ENCODE measurements around the gene SMIM41. TPM values are rescaled to one million over a fixed set of nuclear protein-coding genes. Genes with fewer than 3 reads are reported as not detected.

SMIM41 gene
- total RNA-seq, 1 donor from 2014 or later = 1.5 TPM

DNA sequence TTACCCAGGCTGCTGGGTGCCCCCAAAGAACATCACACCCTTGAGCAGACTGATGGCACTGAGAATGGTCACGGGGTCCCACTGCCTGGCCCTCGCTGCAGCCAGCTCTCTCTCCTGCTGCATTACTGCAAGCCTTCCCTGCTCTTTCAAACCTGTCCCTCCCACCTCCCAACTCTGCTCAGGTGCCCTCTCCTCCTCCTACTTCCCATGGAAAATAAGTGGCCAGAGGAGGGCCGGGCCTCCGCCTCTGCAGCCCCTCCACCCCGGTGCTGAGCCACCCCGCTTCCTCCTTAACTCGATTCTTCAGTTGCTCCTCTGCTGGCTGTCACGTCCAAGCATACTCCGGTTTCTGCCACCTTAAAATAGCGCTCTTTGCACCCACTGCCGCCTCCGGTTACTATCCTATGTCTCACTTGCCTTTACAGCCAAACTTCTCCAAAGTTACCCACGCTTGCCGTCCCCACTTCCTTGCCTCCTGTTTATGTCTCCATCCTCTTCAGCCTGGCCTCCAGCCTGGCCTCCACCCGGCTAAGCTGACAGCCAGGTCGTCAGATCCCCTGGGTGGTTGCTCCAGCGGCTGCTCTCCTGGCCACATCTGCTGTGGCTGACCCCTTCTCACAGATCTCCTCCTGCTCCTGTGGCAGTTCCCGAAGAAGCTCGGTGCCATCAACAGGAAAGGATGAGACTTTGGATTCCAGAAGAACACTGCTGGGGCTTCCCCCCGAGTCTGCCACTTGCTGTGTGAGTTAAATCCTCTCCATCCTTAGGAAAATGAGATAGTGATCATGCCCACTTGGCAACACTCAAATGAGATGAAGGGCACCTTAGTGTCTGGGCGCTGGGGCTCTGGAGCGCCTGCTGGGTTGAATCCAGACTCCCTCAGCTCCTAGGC, 7.7 kb downstream of the SMIM41 start:
- TF ChIP-seq, protein P1, sequence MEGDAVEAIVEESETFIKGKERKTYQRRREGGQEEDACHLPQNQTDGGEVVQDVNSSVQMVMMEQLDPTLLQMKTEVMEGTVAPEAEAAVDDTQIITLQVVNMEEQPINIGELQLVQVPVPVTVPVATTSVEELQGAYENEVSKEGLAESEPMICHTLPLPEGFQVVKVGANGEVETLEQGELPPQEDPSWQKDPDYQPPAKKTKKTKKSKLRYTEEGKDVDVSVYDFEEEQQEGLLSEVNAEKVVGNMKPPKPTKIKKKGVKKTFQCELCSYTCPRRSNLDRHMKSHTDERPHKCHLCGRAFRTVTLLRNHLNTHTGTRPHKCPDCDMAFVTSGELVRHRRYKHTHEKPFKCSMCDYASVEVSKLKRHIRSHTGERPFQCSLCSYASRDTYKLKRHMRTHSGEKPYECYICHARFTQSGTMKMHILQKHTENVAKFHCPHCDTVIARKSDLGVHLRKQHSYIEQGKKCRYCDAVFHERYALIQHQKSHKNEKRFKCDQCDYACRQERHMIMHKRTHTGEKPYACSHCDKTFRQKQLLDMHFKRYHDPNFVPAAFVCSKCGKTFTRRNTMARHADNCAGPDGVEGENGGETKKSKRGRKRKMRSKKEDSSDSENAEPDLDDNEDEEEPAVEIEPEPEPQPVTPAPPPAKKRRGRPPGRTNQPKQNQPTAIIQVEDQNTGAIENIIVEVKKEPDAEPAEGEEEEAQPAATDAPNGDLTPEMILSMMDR (IDR thresholded peaks at IDR 0.05) = no peak
- no peak for TF ChIP-seq POLR2A (IDR thresholded peaks at IDR 0.05)
- TF ChIP-seq POLR2AphosphoS5 (IDR thresholded peaks at IDR 0.05; ENCODE audit: insufficient read depth in 1 of 2, low read depth in 1 of 2) = no peak
- Histone ChIP-seq H3K9me3 (no peaks in the 10 kb centered on the region), H3K27ac (no peak overlapping the region), H3K4me1 (peaks cover 13% of the 10 kb centered on the region), H3K27me3 (no peaks in the 10 kb centered on the region), H3K4me3 (no peak overlapping the region), H3K36me3 (no peaks in the 10 kb centered on the region)
- no peak for DNase-seq (ENCODE audit: extremely low spot score in 2 of 2)
- intact Hi-C loops (cut with DNase I) = no loop called here

DNA sequence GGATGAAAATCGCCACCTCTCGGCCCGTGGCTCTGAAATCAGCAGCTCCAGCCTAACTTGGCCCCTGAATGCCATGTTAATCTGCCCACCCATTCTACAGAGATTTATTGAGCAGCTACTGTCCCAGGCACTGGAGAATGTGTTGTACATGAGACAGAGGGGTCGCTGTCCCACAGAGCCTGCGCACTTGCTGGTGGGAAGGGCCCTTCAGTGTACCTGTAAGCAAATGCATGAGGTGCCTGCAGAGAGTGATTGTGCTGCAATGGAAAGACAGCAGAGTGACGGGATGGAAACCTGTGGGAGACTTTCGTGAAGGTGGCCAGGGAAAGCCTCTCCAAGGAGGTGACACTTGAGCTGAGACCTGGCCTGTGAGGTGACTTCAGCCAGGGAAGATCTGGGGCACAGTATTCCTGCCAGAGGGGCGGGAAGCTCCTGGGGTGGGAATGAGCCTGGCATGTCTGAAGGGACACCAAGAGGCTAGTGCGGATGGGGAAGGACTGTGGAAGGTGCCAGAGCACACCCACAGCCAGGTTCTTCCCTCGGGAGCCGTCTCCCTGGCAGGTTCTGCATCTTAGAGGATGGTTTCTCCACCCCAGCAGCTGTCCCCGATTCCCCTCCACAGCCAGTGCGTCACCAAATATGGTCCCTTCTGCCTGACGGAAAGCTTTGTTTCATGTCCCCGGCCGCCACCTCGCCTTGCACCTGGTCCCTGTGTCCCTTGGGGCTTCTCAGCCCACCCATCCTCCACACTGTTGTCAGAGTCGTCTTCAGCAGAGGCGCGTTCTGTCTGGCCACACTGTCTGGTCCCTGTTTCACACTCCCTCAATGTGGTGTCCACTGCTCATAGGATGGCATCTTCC, 8.7 kb downstream of the SMIM41 start:
- no peaks in the 10 kb centered on the region for H3K27me3 ChIP-seq
- DNase-seq (ENCODE audit: extremely low spot score in 2 of 2) = peak in 1 of 2 donors; percentile 77

DNA sequence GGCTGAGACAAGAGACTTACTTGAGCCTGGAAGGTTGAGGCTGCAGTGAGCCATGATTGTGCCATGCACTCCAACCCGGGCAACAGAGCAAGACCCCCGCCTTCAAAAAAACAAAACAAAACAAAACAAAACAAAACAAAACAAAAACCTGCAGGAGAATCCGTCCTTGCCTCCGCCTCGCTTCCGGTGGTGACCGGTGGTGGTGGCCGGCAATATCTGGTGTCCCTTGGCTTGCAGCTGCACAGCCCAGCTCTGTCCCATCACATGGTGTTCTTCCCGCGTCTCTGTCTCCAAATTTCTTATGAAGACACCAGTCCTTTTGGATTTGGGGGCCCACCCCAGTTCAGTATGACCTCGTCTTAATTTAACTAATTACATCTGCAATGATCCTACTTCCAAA, 10.0 kb downstream of the SMIM41 start:
- TF ChIP-seq POLR2AphosphoS5 (IDR thresholded peaks at IDR 0.05; ENCODE audit: insufficient read depth in 1 of 2, low read depth in 1 of 2) (no peak), POLR2A (IDR thresholded peaks at IDR 0.05) (no peak)
- TF ChIP-seq, protein P1 (IDR thresholded peaks at IDR 0.05) = no peak
- Histone ChIP-seq H3K27me3 (no peaks in the 10 kb centered on the region), H3K4me3 (no peak overlapping the region), H3K9me3 (no peaks in the 10 kb centered on the region), H3K27ac (no peak overlapping the region), H3K4me1 (no peaks in the 10 kb centered on the region), H3K36me3 (no peaks in the 10 kb centered on the region)
- peak in 1 of 2 donors; percentile 56 for DNase-seq (ENCODE audit: extremely low spot score in 2 of 2)
- intact Hi-C loops (cut with DNase I) = no loop called here

More for the DNA sequence above, 8.7 kb downstream of the SMIM41 start:
- Histone ChIP-seq H3K4me1 (peaks cover 3% of the 10 kb centered on the region), H3K4me3 (no peak overlapping the region), H3K36me3 (no peaks in the 10 kb centered on the region), H3K9me3 (no peaks in the 10 kb centered on the region), H3K27ac (no peak overlapping the region)
- intact Hi-C loops (cut with DNase I) = no loop called here
- TF ChIP-seq, protein P1 (IDR thresholded peaks at IDR 0.05) = no peak
- no peak for TF ChIP-seq POLR2A (IDR thresholded peaks at IDR 0.05)
- no peak for TF ChIP-seq POLR2AphosphoS5 (IDR thresholded peaks at IDR 0.05; ENCODE audit: insufficient read depth in 1 of 2, low read depth in 1 of 2)

DNA sequence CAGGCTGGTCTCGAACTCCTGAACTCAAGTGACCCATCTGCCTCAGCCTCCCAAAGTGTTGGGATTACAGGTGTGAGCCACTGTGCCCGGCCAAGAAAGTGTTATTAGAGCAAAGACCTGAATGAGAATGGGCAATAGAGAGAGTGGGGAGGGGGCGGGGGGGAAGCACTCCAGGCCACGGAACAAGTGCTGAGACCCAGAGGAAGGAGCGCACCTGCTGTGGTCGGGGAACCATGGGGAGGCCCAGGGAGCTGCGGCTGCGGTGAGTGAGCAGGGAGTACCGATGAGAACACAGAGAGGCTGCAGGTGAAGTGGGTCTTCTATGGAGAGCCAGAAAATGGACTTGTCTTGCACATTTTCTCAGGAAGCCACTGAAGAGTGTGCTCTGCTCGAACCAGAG, 10.8 kb downstream of the SMIM41 start:
- Histone ChIP-seq H3K9me3 (no peaks in the 10 kb centered on the region), H3K4me1 (no peaks in the 10 kb centered on the region), H3K36me3 (no peaks in the 10 kb centered on the region), H3K27me3 (no peaks in the 10 kb centered on the region), H3K27ac (no peak overlapping the region), H3K4me3 (no peak overlapping the region)
- DNase-seq (ENCODE audit: extremely low spot score in 2 of 2) = no peak
- intact Hi-C loops (cut with DNase I) = no loop called here
- TF ChIP-seq POLR2AphosphoS5 (IDR thresholded peaks at IDR 0.05; ENCODE audit: insufficient read depth in 1 of 2, low read depth in 1 of 2) (no peak), POLR2A (IDR thresholded peaks at IDR 0.05) (no peak)
- TF ChIP-seq, protein P1 (IDR thresholded peaks at IDR 0.05) = no peak
